H1 (cell line): ENCODE data around the gene PRKCD. TPM values are rescaled to one million over a fixed set of nuclear protein-coding genes. Genes with fewer than 3 reads are reported as not detected.

Experiments used
- CTCF ChIA-PET: fragments of 300-600 bp; sonication (Branson Sonifier 250); formaldehyde crosslinking; loops from one replicate; lab custom pipeline; 2021; ENCODE audit not compliant: partially characterized antibody; lab: Charles Lee
- POLR2A ChIA-PET: fragments of 300-600 bp; sonication (Branson Sonifier 250); formaldehyde crosslinking; loops from one replicate; lab custom pipeline; 2021; ENCODE audit warnings: inconsistent platforms; ENCODE audit not compliant: partially characterized antibody; lab: Charles Lee
- DNase-seq, 2 experiments: peaks; one replicate each; pipeline versions ENCODE4 v3.0.0 to v3.0.0-alpha.2; 2010 to 2022; ENCODE audit warnings: low spot score in 2 of 2, low read depth in 1 of 2, mixed read lengths in 1 of 2
- FAIRE-seq: peaks from 2 replicates; lab custom pipeline; 2011; peaks lifted over from hg19 to GRCh38; lab: Jason Lieb, UNC
- H2AFZ ChIP-seq: 2 replicates; pipeline ENCODE4 v1.8.1; 2012; ENCODE audit warnings: low read length, inconsistent platforms
- H2AK5ac ChIP-seq: 2 replicates; pipeline ENCODE4 v1.6.1; 2013; ENCODE audit warnings: low read depth, low read length
- H2BK120ac ChIP-seq: replicated peaks from 2 replicates; pipeline ENCODE3; 2013; ENCODE audit warnings: low read depth, low read length, inconsistent platforms
- H2BK12ac ChIP-seq: 2 replicates; pipeline ENCODE4 v1.6.1; 2013; ENCODE audit warnings: low read depth, low read length
- H2BK15ac ChIP-seq: 2 replicates; pipeline ENCODE4 v1.6.1; 2013; ENCODE audit warnings: low read length
- H2BK20ac ChIP-seq: 2 replicates; pipeline ENCODE4 v1.6.1; 2013; ENCODE audit warnings: low read length
- H2BK5ac ChIP-seq: 2 replicates; pipeline ENCODE4 v1.6.1; 2013; ENCODE audit warnings: low read depth, low read length
- H3K14ac ChIP-seq: 2 replicates; pipeline ENCODE4 v1.6.1; 2013; ENCODE audit warnings: inconsistent platforms; ENCODE audit not compliant: insufficient read length
- H3K18ac ChIP-seq: 2 replicates; pipeline ENCODE4 v1.6.1; 2013; ENCODE audit warnings: low read length; ENCODE audit errors: extremely low read depth
- H3K23ac ChIP-seq: 2 replicates; pipeline ENCODE4 v1.6.1; 2013; ENCODE audit warnings: inconsistent platforms; ENCODE audit not compliant: insufficient read length
- H3K23me2 ChIP-seq: 2 replicates; pipeline ENCODE4 v1.6.1; 2013; ENCODE audit warnings: low read depth, low read length
- H3K27ac ChIP-seq: 2 replicates; pipeline ENCODE4 v1.6.1; 2011; ENCODE audit warnings: low read depth, low read length, inconsistent platforms
- H3K27me3 ChIP-seq, 4 experiments: replicated peaks in 1 of 4; 1 replicate in 1 of 4; 2 replicates in 3 of 4; pipeline versions ENCODE4 v1.6.1 to v1.8.1; 2011 to 2013; ENCODE audit warnings: low read length in 3 of 4, mild to moderate bottlenecking in 3 of 4, inconsistent platforms in 2 of 4, mixed read lengths in 2 of 4, moderate library complexity in 1 of 4; ENCODE audit not compliant: control insufficient read depth in 3 of 4, insufficient read depth in 3 of 4; ENCODE audit errors: extremely low read depth in 1 of 4
- H3K36me3 ChIP-seq, 4 experiments: 2 replicates each; pipeline versions ENCODE4 v1.6.1 to v1.8.1; 2011 to 2013; ENCODE audit warnings: mild to moderate bottlenecking in 4 of 4, low read length in 3 of 4, moderate library complexity in 2 of 4, control low read depth in 1 of 4, inconsistent platforms in 1 of 4; ENCODE audit not compliant: insufficient read depth in 4 of 4, control insufficient read depth in 2 of 4
- H3K4ac ChIP-seq: replicated peaks from 2 replicates; pipeline ENCODE3; 2013; ENCODE audit warnings: low read length, low read depth, mixed read lengths, inconsistent platforms; ENCODE audit not compliant: insufficient read length
- H3K4me1 ChIP-seq, 4 experiments: replicated peaks in 1 of 4; 1 replicate in 1 of 4; 2 replicates in 3 of 4; pipeline versions ENCODE4 v1.6.1 to v1.8.1; 2011 to 2013; ENCODE audit warnings: low read length in 3 of 4, inconsistent platforms in 2 of 4, mixed read lengths in 1 of 4; ENCODE audit not compliant: insufficient read depth in 4 of 4, control insufficient read depth in 3 of 4
- H3K4me2 ChIP-seq, 2 experiments: 2 replicates each; pipeline versions ENCODE4 v1.6.1 to v1.8.1; 2011 to 2013; ENCODE audit warnings: low read depth in 2 of 2, low read length in 2 of 2, control low read depth in 1 of 2, inconsistent platforms in 1 of 2, mild to moderate bottlenecking in 1 of 2; ENCODE audit not compliant: insufficient read depth in 1 of 2
- H3K4me3 ChIP-seq, 4 experiments: fragments of 200-600, 300-600 bp in 1 of 4; sonication (generic), shearing (Covaris generic), sonication (Bioruptor Twin) in 1 of 4; 2 replicates each; pipeline versions ENCODE4 v1.5.1 to v1.8.1; 2011 to 2016; ENCODE audit warnings: low read length in 4 of 4, low read depth in 3 of 4, control low read depth in 2 of 4, inconsistent platforms in 2 of 4, mild to moderate bottlenecking in 2 of 4, mixed read lengths in 1 of 4, moderate library complexity in 1 of 4; ENCODE audit not compliant: insufficient read depth in 2 of 4; ENCODE audit errors: extremely low read depth in 1 of 4
- H3K56ac ChIP-seq: replicated peaks from 2 replicates; pipeline ENCODE3; 2013; ENCODE audit warnings: low read depth, mild to moderate bottlenecking, mixed read lengths, low read length, inconsistent platforms; ENCODE audit not compliant: insufficient read length
- H3K79me1 ChIP-seq: 2 replicates; pipeline ENCODE4 v1.6.1; 2013; ENCODE audit warnings: low read depth, low read length, control low read depth
- H3K79me2 ChIP-seq, 2 experiments: 2 replicates each; pipeline versions ENCODE4 v1.6.1 to v1.8.1; 2012 to 2013; ENCODE audit warnings: low read length in 2 of 2, mild to moderate bottlenecking in 2 of 2, inconsistent platforms in 1 of 2; ENCODE audit not compliant: insufficient read depth in 2 of 2, control insufficient read depth in 1 of 2
- H3K9ac ChIP-seq, 4 experiments: replicated peaks in 1 of 4; 1 replicate in 1 of 4; 2 replicates in 3 of 4; pipeline versions ENCODE4 v1.6.1 to v1.8.1; 2011 to 2013; ENCODE audit warnings: low read depth in 3 of 4, low read length in 3 of 4, control low read depth in 2 of 4, mild to moderate bottlenecking in 2 of 4, moderate library complexity in 2 of 4, inconsistent platforms in 1 of 4; ENCODE audit errors: extremely low read depth in 1 of 4
- H3K9me3 ChIP-seq, 2 experiments: 2 replicates each; pipeline versions ENCODE4 v1.6.1 to v1.8.1; 2012 to 2013; ENCODE audit warnings: mild to moderate bottlenecking in 2 of 2, moderate library complexity in 2 of 2, control low read depth in 1 of 2, inconsistent platforms in 1 of 2, low read depth in 1 of 2, low read length in 1 of 2, mixed read lengths in 1 of 2; ENCODE audit not compliant: insufficient read depth in 2 of 2
- H4K20me1 ChIP-seq, 2 experiments: replicated peaks in 1 of 2; 2 replicates each; pipeline versions ENCODE3 to v1.8.1; 2011 to 2013; ENCODE audit warnings: inconsistent platforms in 2 of 2, low read length in 2 of 2, mild to moderate bottlenecking in 1 of 2; ENCODE audit not compliant: insufficient read depth in 2 of 2, control insufficient read depth in 1 of 2
- H4K5ac ChIP-seq: 2 replicates; pipeline ENCODE4 v1.6.1; 2013; ENCODE audit warnings: low read length, low read depth, mixed read lengths, inconsistent platforms; ENCODE audit not compliant: insufficient read length
- H4K8ac ChIP-seq: 2 replicates; pipeline ENCODE4 v1.8.0; 2013; ENCODE audit warnings: mild to moderate bottlenecking, moderate library complexity, low read length, inconsistent platforms; ENCODE audit not compliant: insufficient read depth; ENCODE audit errors: extremely low read depth
- H4K91ac ChIP-seq: replicated peaks from 2 replicates; pipeline ENCODE3; 2013; ENCODE audit warnings: low read length, mixed read lengths, inconsistent platforms; ENCODE audit not compliant: insufficient read length
- E2F6 ChIP-seq: IDR thresholded peaks from 2 replicates; pipeline ENCODE4 v1.6.1; 2012; ENCODE audit warnings: inconsistent platforms
- MAX ChIP-seq: IDR thresholded peaks from 2 replicates; pipeline ENCODE4 v1.6.1; 2012; ENCODE audit warnings: inconsistent platforms
- NANOG ChIP-seq: IDR thresholded peaks from 2 replicates; pipeline ENCODE4 v1.6.1; 2011; ENCODE audit warnings: low read length, low read depth, mild to moderate bottlenecking, inconsistent platforms; ENCODE audit not compliant: insufficient read depth, poor library complexity, severe bottlenecking
- NRF1 ChIP-seq: IDR thresholded peaks from 2 replicates; pipeline ENCODE4 v1.6.1; 2011; ENCODE audit warnings: mild to moderate bottlenecking, low read depth, low read length, improper control_type of control experiment
- POU5F1 ChIP-seq: IDR thresholded peaks from 2 replicates; pipeline ENCODE4 v1.6.1; 2011; ENCODE audit warnings: low read depth, mild to moderate bottlenecking, low read length, moderate library complexity
- RNF2 ChIP-seq: fragments of 200-900, 300-1000 bp; sonication (generic); IDR thresholded peaks from 2 replicates; pipeline ENCODE4 v1.7.1; 2016; ENCODE audit warnings: borderline replicate concordance, low read depth, mild to moderate bottlenecking, antibody characterized with exemption, low read length; ENCODE audit not compliant: poor library complexity, severe bottlenecking; ENCODE audit errors: missing control alignments
- SP2 ChIP-seq: IDR thresholded peaks from 2 replicates; pipeline ENCODE4 v1.6.1; 2012; ENCODE audit warnings: mild to moderate bottlenecking, low read length, inconsistent platforms
- TAF7 ChIP-seq: optimal IDR thresholded peaks from 2 replicates; pipeline ENCODE3; 2011; ENCODE audit warnings: low read depth, mild to moderate bottlenecking, inconsistent platforms, low read length, moderate library complexity, borderline replicate concordance
- WGBS, 2 experiments: shearing (Covaris generic) in 1 of 2; methylation state at CpG; one replicate each; pipeline versions ENCODE4 v1.1.6 to v1.1.7; 2013 to 2015; ENCODE audit warnings: low lambda C conversion rate in 2 of 2, mixed read lengths in 2 of 2, inconsistent platforms in 1 of 2, low coverage in 1 of 2, missing lambda C conversion rate in 1 of 2; ENCODE audit not compliant: insufficient replicate concordance in 2 of 2, insufficient coverage in 1 of 2, insufficient read length in 1 of 2; ENCODE audit errors: extremely low coverage in 1 of 2, missing lambda C conversion rate in 1 of 2; 5-methylcytosine and 5-hydroxymethylcytosine counted together
- polyA plus RNA-seq, 7 experiments: library from polyadenylated mRNA; depleted of rRNA in 3 of 7; stranded (reverse) in 5 of 7; unstranded in 2 of 7; fragments of >200 nt in 5 of 7; fragments of 200-250 nt in 2 of 7; gene quantifications; 1 replicate in 5 of 7; 2 replicates in 1 of 7; 4 replicates in 1 of 7; pipeline versions ENCODE4 v1.2.1 to v1.2.3, GENCODE V29; 2011 to 2013; ENCODE audit warnings: missing spikeins in 2 of 7, mixed read lengths in 2 of 7
- total RNA-seq: library from RNA; stranded (reverse); fragmentation: NEBNext Ultra II Directional; extraction: Animal tissue kit (Norgen Biotek cat#: 25700); gene quantifications from 2 replicates; pipeline ENCODE4 v1.2.1, GENCODE V29; 2021

Gene PRKCD
- total and polyA plus RNA-seq, 2 of the 8 experiments (the other 6 are each of a cell fraction or from before 2014, with no cell fraction given) = 22.6 to 23.9 TPM

DNA sequence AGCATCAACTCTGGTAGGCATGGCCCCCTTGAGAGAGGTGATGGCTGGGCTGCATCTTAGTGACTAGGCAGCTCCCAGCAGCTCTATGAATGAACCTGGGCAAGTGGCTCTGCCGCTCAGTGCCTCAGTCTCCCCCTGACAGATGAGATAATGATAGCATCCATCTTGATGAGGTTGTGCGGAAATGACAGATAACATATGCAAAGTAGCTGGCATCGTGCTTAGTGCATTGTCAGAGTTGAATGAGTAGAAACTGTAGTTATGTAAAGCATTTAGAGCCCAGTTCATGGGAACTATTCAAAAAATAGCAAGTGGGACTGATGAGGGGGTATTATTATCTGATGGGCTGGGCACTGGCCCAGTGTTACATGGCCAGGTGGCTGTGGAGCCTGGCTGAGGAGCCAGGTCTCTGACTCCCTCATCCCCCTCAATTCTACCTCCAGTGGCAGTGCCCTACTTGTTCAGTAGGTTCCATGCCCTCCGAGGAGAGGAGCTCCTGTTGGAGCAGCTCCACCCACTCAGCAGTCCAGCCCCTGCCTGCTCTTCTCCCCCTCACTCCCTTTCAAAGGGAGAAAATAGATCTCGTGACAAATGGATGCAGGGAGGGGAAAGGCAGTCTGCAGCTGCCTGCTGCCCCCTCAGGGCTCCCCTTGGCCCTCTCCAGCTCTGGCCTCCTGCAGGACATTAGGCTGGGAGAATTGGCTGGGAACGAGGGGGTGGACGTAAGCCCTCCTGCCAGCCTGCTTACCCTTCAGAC is 6.6 kb downstream of the PRKCD start:
- no peak overlapping the region for H2AK5ac ChIP-seq
- peak overlapping the region; percentile 41 for H2BK5ac ChIP-seq
- H2BK20ac ChIP-seq = peak overlapping the region; percentile 7; the same call in 1 of the 2 replicates
- no peak overlapping the region for H3K4ac ChIP-seq
- FAIRE-seq (no peak), DNase-seq (no peak)
- no peak overlapping the region for H3K4me3 ChIP-seq
- H3K4me1 ChIP-seq = peaks cover 4 to 49% (median 35%) of the 10 kb centered on the region in 4 experiments
- TF ChIP-seq TAF7 = no peak
- TF ChIP-seq E2F6 = no peak
- no peak for TF ChIP-seq NANOG
- no peak for TF ChIP-seq NRF1
- no peak for TF ChIP-seq POU5F1
- no peak for TF ChIP-seq SP2
- TF ChIP-seq MAX = no peak
- TF ChIP-seq RNF2 = no peak
- TF ChIP-seq, all 59 proteins: peak for 0
- WGBS, 2 experiments = 75% methylated on average over 7 of the region's 7 CpGs; no CpG with 5 or more reads in 1 of the 2 experiments
- Histone ChIP-seq H3K14ac (no peak overlapping the region), H3K36me3 (no peaks in the 10 kb centered on the region), H2BK12ac (0 out of 2 replicates have a peak overlapping the region, but pooled peaks have one; percentile 5), H3K9me3 (no peaks in the 10 kb centered on the region), H3K4me2 (peak overlapping the region in 1 of 2 experiments; percentile 19; a peak in 2 of 4 replicates), H3K27ac (no peak overlapping the region), H2BK120ac (no peak overlapping the region), H4K91ac (no peak overlapping the region), H2AFZ (no peak overlapping the region), H3K18ac (no peak overlapping the region), H2BK15ac (no peak overlapping the region), H4K5ac (no peak overlapping the region), H3K23ac (no peak overlapping the region), H3K23me2 (peaks cover 2% of the 10 kb centered on the region; the same call in 1 of the 2 replicates), H4K8ac (no peak overlapping the region), H3K79me2 (peaks cover 0 to 5% of the 10 kb centered on the region in 2 experiments; a peak in 1 of 4 replicates), H3K56ac (no peak overlapping the region), H3K79me1 (peaks cover 19% of the 10 kb centered on the region), H4K20me1 (peaks cover 4 to 18% of the 10 kb centered on the region in 2 experiments), H3K27me3 (no peaks in the 10 kb centered on the region; a peak in 3 of 7 replicates), H3K9ac (no peak overlapping the region)
- ChIA-PET CTCF (interaction anchor here (0.7 to 5.9 kb wide), 13 partner anchors 9 to 502 kb away, joined by 3 to 50 read pairs (median 3); no protein-coding TSS in a partner anchor), POLR2A (interaction anchor here (1.0 to 7.9 kb wide), 3 partner anchors 9 to 36 kb away, joined by 3 to 56 read pairs (median 4); partner anchors contain the start of gene PRKCD)
